Activated CD8-positive, alpha-beta memory T cell treated with anti-CD3 and anti-CD28 coated beads, Interleukin-2, amount 50 U/mL, for 24 hours (primary cell): ENCODE results near the gene CKAP2L.

Experiments used
- DNase-seq: peaks from one replicate; pipeline ENCODE4 v3.0.0-alpha.2; 2020; ENCODE audit errors: extremely low read depth

CKAP2L gene

GRCh38 chr2:112764071-112765044, at the start of gene CKAP2L:
Gene CKAP2L, minus strand, starts transcription at chr2:112764609. Its CDS starts 11 bp downstream, at chr2:112764598.
- DNase-seq: peak; percentile 94

GRCh38 chr2:112813280-112813966, 49.0 kb upstream of the CKAP2L start:
- DNase-seq: no peak

GRCh38 chr2:112812318-112813267, 48.2 kb upstream of the CKAP2L start:
- no peak for DNase-seq

GRCh38 chr2:112811841-112812306, 47.5 kb upstream of the CKAP2L start:
- DNase-seq: no peak

GRCh38 chr2:112811276-112811831, 46.9 kb upstream of the CKAP2L start:
- no peak for DNase-seq

- DNase-seq: no peak
These were observed 44.7 kb upstream of the CKAP2L start for GRCh38 chr2:112809112-112809511.

- no peak for DNase-seq
These were observed 42.9 kb upstream of the CKAP2L start for GRCh38 chr2:112807233-112807807.

GRCh38 chr2:112805542-112805941, 41.1 kb upstream of the CKAP2L start:
- DNase-seq: no peak

GRCh38 chr2:112803691-112804521, 39.5 kb upstream of the CKAP2L start:
- DNase-seq: no peak

- DNase-seq: no peak
These were observed 36.6 kb upstream of the CKAP2L start for GRCh38 chr2:112800881-112801583.

- DNase-seq: no peak
These were observed 34.9 kb upstream of the CKAP2L start for GRCh38 chr2:112798979-112799975.

- DNase-seq: no peak
These were observed 32.1 kb upstream of the CKAP2L start for GRCh38 chr2:112796486-112796885.

- DNase-seq: no peak
These were observed 31.4 kb upstream of the CKAP2L start for GRCh38 chr2:112795774-112796173.

GRCh38 chr2:112794841-112795240, 30.4 kb upstream of the CKAP2L start:
- DNase-seq: no peak

GRCh38 chr2:112794131-112794733, 29.8 kb upstream of the CKAP2L start:
- no peak for DNase-seq

- DNase-seq: no peak
These were observed 29.1 kb upstream of the CKAP2L start for GRCh38 chr2:112793449-112793978.

GRCh38 chr2:112792419-112792818, 28.0 kb upstream of the CKAP2L start:
- no peak for DNase-seq
